Stomach smooth muscle (tissue), 2 donors: Measurements from ENCODE around the gene C21orf91.

Experiments
- H3K27ac ChIP-seq: one replicate; pipeline ENCODE4 v1.7.0; 2013; ENCODE audit warnings: mild to moderate bottlenecking, low read length, inconsistent platforms
- H3K27me3 ChIP-seq, 2 donors: one replicate each; pipeline ENCODE4 v1.7.0; 2013; ENCODE audit warnings: low read length in 2 of 2; ENCODE audit not compliant: insufficient read depth in 2 of 2, control insufficient read depth in 1 of 2
- H3K36me3 ChIP-seq, 2 donors: one replicate each; pipeline ENCODE4 v1.7.0; 2013; ENCODE audit warnings: low read length in 2 of 2; ENCODE audit not compliant: control insufficient read depth in 2 of 2, insufficient read depth in 2 of 2
- H3K4me1 ChIP-seq: one replicate; pipeline ENCODE4 v1.7.0; 2013; ENCODE audit warnings: low read length; ENCODE audit not compliant: control insufficient read depth, insufficient read depth
- H3K4me3 ChIP-seq, 2 donors: one replicate each; pipeline ENCODE4 v1.7.0; 2013; ENCODE audit warnings: low read length in 2 of 2
- H3K9ac ChIP-seq, 2 donors: one replicate each; pipeline ENCODE4 v1.7.0; 2013; ENCODE audit warnings: low read length in 2 of 2, mild to moderate bottlenecking in 1 of 2
- H3K9me3 ChIP-seq, 2 donors: one replicate each; pipeline ENCODE4 v1.7.0; 2013; ENCODE audit warnings: low read length in 2 of 2; ENCODE audit not compliant: control insufficient read depth in 2 of 2
- donor health status: healthy.
- donor health status: Pancreatic carcinoma.

Gene C21orf91

DNA sequence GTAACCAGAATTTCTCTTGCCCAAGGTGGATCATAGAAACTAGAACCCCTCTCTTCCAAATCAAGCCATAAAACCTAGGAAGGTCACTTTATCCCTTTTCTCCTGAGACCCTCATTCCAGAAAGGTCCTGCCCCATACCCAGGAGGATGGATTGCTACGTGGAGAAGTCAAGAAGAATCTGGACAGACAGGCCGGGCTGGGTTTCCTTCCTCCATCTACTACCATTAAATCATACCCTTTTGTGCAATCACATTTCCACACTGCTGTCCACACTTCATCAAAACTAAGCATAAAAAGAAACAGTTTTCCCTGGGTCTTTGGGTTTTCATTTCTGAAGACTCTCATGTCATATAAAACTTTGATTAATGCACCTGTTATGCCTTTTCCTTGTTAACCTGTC, 65.4 kb downstream of the C21orf91 start:
- Histone ChIP-seq H3K27me3 (no peaks in the 10 kb centered on the region), H3K27ac (no peak overlapping the region), H3K36me3 (no peaks in the 10 kb centered on the region), H3K9ac (no peak overlapping the region), H3K4me3 (no peak overlapping the region), H3K9me3 (no peaks in the 10 kb centered on the region), H3K4me1 (no peaks in the 10 kb centered on the region)

- Histone ChIP-seq H3K4me1 (no peaks in the 10 kb centered on the region), H3K36me3 (no peaks in the 10 kb centered on the region), H3K9ac (no peak overlapping the region), H3K27ac (no peak overlapping the region), H3K27me3 (no peaks in the 10 kb centered on the region), H3K9me3 (no peaks in the 10 kb centered on the region), H3K4me3 (no peak overlapping the region)
Measured at GRCh38 chr21:17752171-17752570, 67.0 kb downstream of the C21orf91 start.

GRCh38 chr21:17746920-17747319, 72.2 kb downstream of the C21orf91 start:
- Histone ChIP-seq H3K4me1 (no peaks in the 10 kb centered on the region), H3K9ac (no peak overlapping the region), H3K36me3 (no peaks in the 10 kb centered on the region), H3K27me3 (no peaks in the 10 kb centered on the region), H3K4me3 (no peak overlapping the region), H3K27ac (no peak overlapping the region), H3K9me3 (no peaks in the 10 kb centered on the region)

DNA sequence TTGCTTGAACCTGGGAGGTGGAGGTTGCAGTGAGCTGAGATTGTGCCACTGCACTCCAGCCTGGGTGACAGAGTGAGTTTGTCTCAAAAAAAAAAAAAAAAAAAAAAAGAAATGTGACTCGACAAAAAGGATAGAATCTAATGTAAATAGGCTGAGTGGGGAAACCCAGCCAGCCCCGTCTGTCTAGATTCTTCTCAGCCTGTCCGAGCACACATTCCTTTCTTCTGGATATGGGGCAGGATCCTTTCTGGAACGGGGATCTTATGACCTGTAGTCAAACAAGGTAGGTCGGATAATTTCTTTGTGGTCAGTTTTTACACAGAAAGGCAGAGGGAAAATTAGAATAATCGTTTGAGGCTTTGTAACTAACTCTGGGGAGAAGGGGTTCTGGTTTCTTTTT, 74.1 kb downstream of the C21orf91 start:
- no peaks in the 10 kb centered on the region for H3K9me3 ChIP-seq
- H3K27ac ChIP-seq: no peak overlapping the region
- no peaks in the 10 kb centered on the region for H3K4me1 ChIP-seq
- no peak overlapping the region for H3K4me3 ChIP-seq
- H3K27me3 ChIP-seq: no peaks in the 10 kb centered on the region
- no peak overlapping the region for H3K9ac ChIP-seq
- H3K36me3 ChIP-seq: no peaks in the 10 kb centered on the region

GRCh38 chr21:17742940-17743592, 76.1 kb downstream of the C21orf91 start:
- H3K9ac ChIP-seq: no peak overlapping the region
- no peaks in the 10 kb centered on the region for H3K27me3 ChIP-seq
- H3K4me3 ChIP-seq: no peak overlapping the region
- no peak overlapping the region for H3K27ac ChIP-seq
- no peaks in the 10 kb centered on the region for H3K36me3 ChIP-seq
- H3K4me1 ChIP-seq: no peaks in the 10 kb centered on the region
- H3K9me3 ChIP-seq: no peaks in the 10 kb centered on the region

GRCh38 chr21:17742181-17742580, 77.0 kb downstream of the C21orf91 start:
- Histone ChIP-seq H3K4me1 (no peaks in the 10 kb centered on the region), H3K9ac (no peak overlapping the region), H3K27ac (no peak overlapping the region), H3K9me3 (no peaks in the 10 kb centered on the region), H3K36me3 (no peaks in the 10 kb centered on the region), H3K4me3 (no peak overlapping the region), H3K27me3 (no peaks in the 10 kb centered on the region)
